PC-9 (cell line): ENCODE data around the gene B3GAT1.

Experiments
- EZH2 ChIP-seq: fragments of 200-600 bp; sonication (generic); IDR thresholded peaks from 2 replicates; pipeline ENCODE4 v1.8.0; 2017; ENCODE audit warnings: antibody characterized with exemption, low read depth
- TF ChIP-seq, protein P1 (sequence below): fragments of 200-600 bp; sonication (generic); conservative IDR thresholded peaks from 2 replicates; pipeline ENCODE4 v1.6.1; 2017; ENCODE audit warnings: mixed run types, antibody characterized with exemption, mild to moderate bottlenecking, moderate library complexity

DNA sequence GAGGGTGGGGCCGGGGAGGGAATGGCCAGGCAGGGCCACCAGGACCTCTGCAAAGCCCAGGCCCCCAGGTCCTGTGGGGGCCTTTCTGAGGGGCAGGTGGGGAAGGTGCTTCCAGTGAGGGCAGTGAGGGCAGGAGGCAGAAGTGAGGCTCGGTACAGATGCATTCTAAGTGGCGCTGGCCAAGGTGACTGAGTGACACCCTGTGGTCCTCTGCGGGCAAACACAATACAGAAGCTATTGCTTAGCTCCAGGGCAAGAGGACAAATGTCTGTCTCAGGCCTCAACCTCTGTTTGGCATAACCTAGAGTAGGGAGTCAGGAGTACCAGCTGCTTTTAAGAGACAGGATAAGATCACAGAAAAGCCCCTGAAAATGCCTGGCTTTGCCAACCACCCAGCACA lies 31.3 kb downstream of the B3GAT1 start:
- no peak for TF ChIP-seq EZH2
- TF ChIP-seq, protein P1, sequence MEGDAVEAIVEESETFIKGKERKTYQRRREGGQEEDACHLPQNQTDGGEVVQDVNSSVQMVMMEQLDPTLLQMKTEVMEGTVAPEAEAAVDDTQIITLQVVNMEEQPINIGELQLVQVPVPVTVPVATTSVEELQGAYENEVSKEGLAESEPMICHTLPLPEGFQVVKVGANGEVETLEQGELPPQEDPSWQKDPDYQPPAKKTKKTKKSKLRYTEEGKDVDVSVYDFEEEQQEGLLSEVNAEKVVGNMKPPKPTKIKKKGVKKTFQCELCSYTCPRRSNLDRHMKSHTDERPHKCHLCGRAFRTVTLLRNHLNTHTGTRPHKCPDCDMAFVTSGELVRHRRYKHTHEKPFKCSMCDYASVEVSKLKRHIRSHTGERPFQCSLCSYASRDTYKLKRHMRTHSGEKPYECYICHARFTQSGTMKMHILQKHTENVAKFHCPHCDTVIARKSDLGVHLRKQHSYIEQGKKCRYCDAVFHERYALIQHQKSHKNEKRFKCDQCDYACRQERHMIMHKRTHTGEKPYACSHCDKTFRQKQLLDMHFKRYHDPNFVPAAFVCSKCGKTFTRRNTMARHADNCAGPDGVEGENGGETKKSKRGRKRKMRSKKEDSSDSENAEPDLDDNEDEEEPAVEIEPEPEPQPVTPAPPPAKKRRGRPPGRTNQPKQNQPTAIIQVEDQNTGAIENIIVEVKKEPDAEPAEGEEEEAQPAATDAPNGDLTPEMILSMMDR, result no peak
